MCF 10A (cell line): ENCODE data around the gene SASH1. TPM values are rescaled to one million over a fixed set of nuclear protein-coding genes. Genes with fewer than 3 reads are reported as not detected.
A peak's percentile ranks its signal among the peaks of the same experiment; 100 is the strongest.

Experiments used
- BruUV-seq: library from RNA; stranded (reverse); fragments of 400-500 nt; replicated peaks from 2 replicates; lab custom pipeline; 2021; lab: Mats Ljungman, UMichigan
- CTCF ChIA-PET: fragments of 300-600 bp; sonication (Branson Sonifier 250); formaldehyde crosslinking; extraction: SDS; loops from one replicate; lab custom pipeline; 2021; ENCODE audit warnings: antibody characterized with exemption, inconsistent platforms; lab: Yijun Ruan, JAX
- POLR2A ChIA-PET: fragments of 300-600, 350-650 bp; sonication (Branson Sonifier 250); formaldehyde crosslinking; extraction: SDS; loops from one replicate; lab custom pipeline; 2020; ENCODE audit warnings: antibody characterized with exemption, inconsistent platforms; lab: Yijun Ruan, JAX
- DNase-seq: peaks from one replicate; pipeline ENCODE4 v3.0.0-alpha.2; 2018; ENCODE audit not compliant: unreplicated experiment
- H3K27ac Mint-ChIP-seq: one replicate; pipeline ENCODE4 v1.8.0; 2022; ENCODE audit warnings: mild to moderate bottlenecking, low read depth, mixed read lengths; ENCODE audit not compliant: unreplicated experiment
- H3K27me3 Mint-ChIP-seq: one replicate; pipeline ENCODE4 v1.8.0; 2022; ENCODE audit warnings: mixed read lengths; ENCODE audit not compliant: insufficient read depth, unreplicated experiment
- H3K36me3 Mint-ChIP-seq: one replicate; pipeline ENCODE4 v1.8.0; 2022; ENCODE audit warnings: mild to moderate bottlenecking, moderate library complexity, mixed read lengths; ENCODE audit not compliant: insufficient read depth, unreplicated experiment
- H3K4me1 Mint-ChIP-seq: one replicate; pipeline ENCODE4 v1.8.0; 2022; ENCODE audit warnings: mixed read lengths; ENCODE audit not compliant: insufficient read depth, unreplicated experiment
- H3K4me3 Mint-ChIP-seq: one replicate; pipeline ENCODE4 v1.8.0; 2022; ENCODE audit warnings: mild to moderate bottlenecking, moderate library complexity, mixed read lengths; ENCODE audit not compliant: unreplicated experiment
- H3K9me3 Mint-ChIP-seq: one replicate; pipeline ENCODE4 v1.8.0; 2022; ENCODE audit warnings: mixed read lengths; ENCODE audit not compliant: unreplicated experiment
- CTCF ChIP-seq: fragments of 200-600 bp; IDR thresholded peaks from one replicate; pipeline ENCODE4 v1.8.0; 2022; ENCODE audit warnings: antibody characterized with exemption, mild to moderate bottlenecking; ENCODE audit not compliant: unreplicated experiment
- intact Hi-C: fragments of 100-400 bp; cut with micrococcal nuclease; formaldehyde crosslinking; loops from 2 replicates; pipeline ENCODE4 v1.14.1; 2022
- total RNA-seq: library from RNA; stranded (reverse); gene quantifications from 2 replicates; pipeline ENCODE4 v1.2.3, GENCODE V29; 2022

The SASH1 gene
- total RNA-seq, 1 experiment from 2014 or later = 18.4 TPM

- H3K4me3 Mint-ChIP-seq = no peak overlapping the region
- ChIA-PET CTCF (interaction anchor here (0.6 kb wide), 1 partner anchor 24 kb away, joined by 3 read pairs; no protein-coding TSS in a partner anchor), POLR2A (interaction anchor here (0.8 kb wide), 1 partner anchor 247 kb away, joined by 3 read pairs; no protein-coding TSS in a partner anchor)
- no TSS peak for BruUV-seq
- intact Hi-C loops = no loop called here
- DNase-seq = no peak
- no peaks in the 10 kb centered on the region for H3K9me3 Mint-ChIP-seq
- no peak for TF ChIP-seq CTCF
- peaks cover 24% of the 10 kb centered on the region for H3K4me1 Mint-ChIP-seq
- H3K27me3 Mint-ChIP-seq = no peaks in the 10 kb centered on the region
- H3K36me3 Mint-ChIP-seq = peaks cover 11% of the 10 kb centered on the region
- no peak overlapping the region for H3K27ac Mint-ChIP-seq
Measured at GRCh38 chr6:148497717-148498116, 155.1 kb downstream of the SASH1 start.

- peak overlapping the region; percentile 82 for H3K27ac Mint-ChIP-seq
- peaks cover 24% of the 10 kb centered on the region for H3K4me1 Mint-ChIP-seq
- peaks cover 4% of the 10 kb centered on the region for H3K36me3 Mint-ChIP-seq
- ChIA-PET CTCF (interaction anchor here (1.1 to 2.0 kb wide), 2 partner anchors 9 to 12 kb away, joined by 3 to 5 read pairs; no protein-coding TSS in a partner anchor), POLR2A (interaction anchor here (0.7 to 1.6 kb wide), 6 partner anchors 9 to 1749 kb away, joined by 3 to 5 read pairs (median 4); no protein-coding TSS in a partner anchor)
- DNase-seq = no peak
- BruUV-seq = no TSS peak
- TF ChIP-seq CTCF = no peak
- no peak overlapping the region for H3K4me3 Mint-ChIP-seq
- H3K9me3 Mint-ChIP-seq = no peaks in the 10 kb centered on the region
- H3K27me3 Mint-ChIP-seq = no peaks in the 10 kb centered on the region
- intact Hi-C loops = no loop called here
Measured at GRCh38 chr6:148500402-148500801, 157.8 kb downstream of the SASH1 start.

GRCh38 chr6:148501178-148501590 lies 158.5 kb downstream of the SASH1 start:
- Mint-ChIP-seq H3K27ac (peak overlapping the region; percentile 82), H3K36me3 (peaks cover 4% of the 10 kb centered on the region), H3K9me3 (no peaks in the 10 kb centered on the region), H3K4me1 (peaks cover 24% of the 10 kb centered on the region), H3K4me3 (no peak overlapping the region), H3K27me3 (no peaks in the 10 kb centered on the region)
- TF ChIP-seq CTCF = no peak
- no TSS peak for BruUV-seq
- intact Hi-C loops = no loop called here
- ChIA-PET CTCF (interaction anchor here (0.7 to 2.0 kb wide), 4 partner anchors 8 to 20 kb away, joined by 3 to 5 read pairs (median 4); no protein-coding TSS in a partner anchor), POLR2A (interaction anchor here (0.7 to 1.6 kb wide), 5 partner anchors 9 to 309 kb away, joined by 3 to 5 read pairs (median 3); no protein-coding TSS in a partner anchor)
- peak; percentile 89 for DNase-seq

- Mint-ChIP-seq H3K4me3 (no peak overlapping the region), H3K9me3 (no peaks in the 10 kb centered on the region), H3K4me1 (peaks cover 24% of the 10 kb centered on the region), H3K27ac (peak overlapping the region; percentile 82), H3K27me3 (no peaks in the 10 kb centered on the region), H3K36me3 (peaks cover 4% of the 10 kb centered on the region)
- ChIA-PET POLR2A (interaction anchor here (0.5 to 0.7 kb wide), 2 partner anchors 20 to 1122 kb away, joined by 3 to 4 read pairs; no protein-coding TSS in a partner anchor), CTCF (interaction anchor here (0.5 kb wide), 1 partner anchor 28 kb away, joined by 4 read pairs; no protein-coding TSS in a partner anchor)
- no peak for TF ChIP-seq CTCF
- intact Hi-C loops = no loop called here
- BruUV-seq = no TSS peak
- DNase-seq = no peak
Measured at GRCh38 chr6:148502083-148502772, 159.6 kb downstream of the SASH1 start.
